Sigmoid colon (tissue), 4 donors: Measurements from ENCODE around the gene SAMM50.

Experiments
- EP300 ChIP-seq, 4 donors: sonication (generic); formaldehyde crosslinking; IDR thresholded peaks; one replicate each; pipeline ENCODE4 v1.6.1; 2017; ENCODE audit warnings: antibody characterized with exemption in 4 of 4
- POLR2A ChIP-seq, 2 donors: fragments of 450-650 bp; IDR thresholded peaks; one replicate each; pipeline ENCODE4 v1.6.1; 2016; ENCODE audit warnings: antibody characterized with exemption in 2 of 2, mild to moderate bottlenecking in 2 of 2, moderate library complexity in 2 of 2
- POLR2AphosphoS5 ChIP-seq, 4 donors: sonication (generic); formaldehyde crosslinking; IDR thresholded peaks; one replicate each; pipeline ENCODE4 v1.6.1; 2017; ENCODE audit warnings: antibody characterized with exemption in 4 of 4
- TF ChIP-seq, protein P1 (sequence below), 4 experiments: fragments of 450-650 bp in 3 of 4; fragments of 200-600 bp in 1 of 4; IDR thresholded peaks; one replicate each; pipeline ENCODE4 v1.5.1; 2016 to 2019; ENCODE audit warnings: antibody characterized with exemption in 4 of 4, mild to moderate bottlenecking in 3 of 4, moderate library complexity in 2 of 4

GRCh38 chr22:43988960-43989359, 33.7 kb downstream of the SAMM50 start:
- TF ChIP-seq, protein P1, sequence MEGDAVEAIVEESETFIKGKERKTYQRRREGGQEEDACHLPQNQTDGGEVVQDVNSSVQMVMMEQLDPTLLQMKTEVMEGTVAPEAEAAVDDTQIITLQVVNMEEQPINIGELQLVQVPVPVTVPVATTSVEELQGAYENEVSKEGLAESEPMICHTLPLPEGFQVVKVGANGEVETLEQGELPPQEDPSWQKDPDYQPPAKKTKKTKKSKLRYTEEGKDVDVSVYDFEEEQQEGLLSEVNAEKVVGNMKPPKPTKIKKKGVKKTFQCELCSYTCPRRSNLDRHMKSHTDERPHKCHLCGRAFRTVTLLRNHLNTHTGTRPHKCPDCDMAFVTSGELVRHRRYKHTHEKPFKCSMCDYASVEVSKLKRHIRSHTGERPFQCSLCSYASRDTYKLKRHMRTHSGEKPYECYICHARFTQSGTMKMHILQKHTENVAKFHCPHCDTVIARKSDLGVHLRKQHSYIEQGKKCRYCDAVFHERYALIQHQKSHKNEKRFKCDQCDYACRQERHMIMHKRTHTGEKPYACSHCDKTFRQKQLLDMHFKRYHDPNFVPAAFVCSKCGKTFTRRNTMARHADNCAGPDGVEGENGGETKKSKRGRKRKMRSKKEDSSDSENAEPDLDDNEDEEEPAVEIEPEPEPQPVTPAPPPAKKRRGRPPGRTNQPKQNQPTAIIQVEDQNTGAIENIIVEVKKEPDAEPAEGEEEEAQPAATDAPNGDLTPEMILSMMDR (IDR thresholded peaks at IDR 0.05), result no peak
- TF ChIP-seq POLR2A (IDR thresholded peaks at IDR 0.05), result no peak
- TF ChIP-seq EP300 (IDR thresholded peaks at IDR 0.05), result no peak
- no peak for TF ChIP-seq POLR2AphosphoS5 (IDR thresholded peaks at IDR 0.05)
